GM21529 (cell line): Measurements from ENCODE around the gene ITGAD.

Experiments used
- ATAC-seq: cut with Tn5 transposase; IDR thresholded peaks from one replicate; pipeline ENCODE4 v1.9.1; 2021; ENCODE audit not compliant: unreplicated experiment

Gene ITGAD

GRCh38 chr16:31474173-31474714 is 81.1 kb downstream of the ITGAD start:
- no peak for ATAC-seq

DNA sequence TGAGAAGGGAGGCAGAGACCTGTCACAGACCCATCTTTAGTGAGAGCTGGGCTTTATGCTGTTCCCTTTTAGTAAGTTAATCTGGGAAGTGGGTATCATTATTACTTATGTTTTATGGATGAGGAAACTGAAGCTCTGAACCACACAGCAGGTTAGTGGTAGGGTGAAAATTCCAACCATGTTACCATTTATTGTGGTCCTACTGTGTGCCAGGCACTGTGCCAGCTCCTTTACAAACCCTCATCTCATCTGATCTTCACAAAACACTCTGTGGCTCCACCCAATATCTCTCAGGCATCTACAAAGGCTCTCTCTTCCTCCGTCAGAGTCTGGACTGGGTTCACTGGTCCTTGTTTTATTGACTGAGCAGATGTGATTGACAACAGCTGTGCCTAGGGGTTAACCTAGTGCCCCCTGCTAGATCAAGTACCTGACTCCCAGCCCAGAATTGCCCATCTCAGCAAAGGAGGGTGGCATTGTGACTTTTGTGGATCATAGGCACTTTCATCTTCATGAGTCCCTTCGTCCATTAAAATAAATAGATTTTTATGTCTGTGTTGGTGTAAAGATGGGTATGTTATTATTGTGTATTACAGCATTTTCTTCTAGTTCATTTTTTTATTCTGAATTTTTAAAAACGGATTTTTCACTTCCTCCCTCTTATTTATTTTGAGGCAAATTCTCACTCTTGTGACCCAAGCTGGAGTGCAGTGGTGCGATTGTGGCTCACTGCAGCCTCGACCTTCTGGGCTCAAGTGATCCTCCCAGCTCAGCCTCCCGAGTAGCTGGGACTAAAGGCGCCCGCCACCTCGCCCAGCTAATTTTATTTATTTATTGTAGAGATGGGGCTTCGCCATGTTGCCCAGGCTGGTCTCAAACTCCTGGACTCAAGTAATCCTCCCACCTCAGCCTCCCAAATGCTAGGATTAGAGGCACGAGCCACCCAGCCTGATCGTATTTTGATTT is 81.9 kb downstream of the ITGAD start:
- ATAC-seq, result no peak

- no peak for ATAC-seq
Observed at GRCh38 chr16:31475946-31476302, 82.8 kb downstream of the ITGAD start.
